AG09309 (cell line): ENCODE results near the gene NFE2L3.

Source experiments
- DNase-seq: peaks from one replicate; pipeline ENCODE4 v3.0.0-alpha.2; 2010; ENCODE audit warnings: low read depth
- H3K4me3 ChIP-seq: 2 replicates; pipeline ENCODE4 v1.5.1; 2011; ENCODE audit warnings: mild to moderate bottlenecking, low read depth, low read length, moderate library complexity; ENCODE audit not compliant: control insufficient read depth
- TF ChIP-seq, protein P1 (sequence below): IDR thresholded peaks from 2 replicates; pipeline ENCODE4 v1.5.1; 2011; ENCODE audit warnings: mild to moderate bottlenecking, low read depth, low read length, inconsistent platforms; ENCODE audit not compliant: insufficient read depth, control insufficient read depth; ENCODE audit errors: missing control alignments

NFE2L3 gene

DNA sequence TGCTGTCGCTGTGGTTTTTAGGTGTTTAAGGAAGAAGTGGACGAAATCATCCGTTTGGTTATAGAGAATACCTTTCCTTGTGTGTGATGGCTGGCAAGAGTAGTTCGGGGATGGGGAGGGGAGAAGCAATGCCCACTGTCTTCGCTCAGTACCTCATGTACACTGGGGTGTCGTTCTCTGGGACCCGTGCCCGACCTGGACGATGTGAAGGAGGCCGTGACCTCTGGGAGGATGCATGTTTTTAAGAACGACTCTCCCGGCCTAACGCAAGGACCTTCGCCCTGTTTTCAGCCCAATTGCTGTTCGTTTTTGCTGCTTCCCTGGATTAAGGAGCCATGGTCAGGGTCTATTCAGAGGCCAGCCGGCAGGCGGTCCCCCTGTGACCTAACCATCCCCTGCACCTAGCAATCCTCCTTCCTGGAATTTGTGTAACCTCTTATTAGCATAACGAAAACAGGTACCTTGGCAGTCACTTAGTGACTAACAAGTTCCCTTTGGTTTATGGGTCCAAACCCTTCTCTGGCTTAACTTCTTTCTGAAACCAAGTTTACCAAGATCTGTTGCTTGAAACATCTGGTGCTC lies 1.3 kb downstream of the NFE2L3 start:
- H3K4me3 ChIP-seq, result no peak overlapping the region; the same call in 1 of the 2 replicates
- DNase-seq, result no peak
- TF ChIP-seq, protein P1, sequence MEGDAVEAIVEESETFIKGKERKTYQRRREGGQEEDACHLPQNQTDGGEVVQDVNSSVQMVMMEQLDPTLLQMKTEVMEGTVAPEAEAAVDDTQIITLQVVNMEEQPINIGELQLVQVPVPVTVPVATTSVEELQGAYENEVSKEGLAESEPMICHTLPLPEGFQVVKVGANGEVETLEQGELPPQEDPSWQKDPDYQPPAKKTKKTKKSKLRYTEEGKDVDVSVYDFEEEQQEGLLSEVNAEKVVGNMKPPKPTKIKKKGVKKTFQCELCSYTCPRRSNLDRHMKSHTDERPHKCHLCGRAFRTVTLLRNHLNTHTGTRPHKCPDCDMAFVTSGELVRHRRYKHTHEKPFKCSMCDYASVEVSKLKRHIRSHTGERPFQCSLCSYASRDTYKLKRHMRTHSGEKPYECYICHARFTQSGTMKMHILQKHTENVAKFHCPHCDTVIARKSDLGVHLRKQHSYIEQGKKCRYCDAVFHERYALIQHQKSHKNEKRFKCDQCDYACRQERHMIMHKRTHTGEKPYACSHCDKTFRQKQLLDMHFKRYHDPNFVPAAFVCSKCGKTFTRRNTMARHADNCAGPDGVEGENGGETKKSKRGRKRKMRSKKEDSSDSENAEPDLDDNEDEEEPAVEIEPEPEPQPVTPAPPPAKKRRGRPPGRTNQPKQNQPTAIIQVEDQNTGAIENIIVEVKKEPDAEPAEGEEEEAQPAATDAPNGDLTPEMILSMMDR, result no peak

DNA sequence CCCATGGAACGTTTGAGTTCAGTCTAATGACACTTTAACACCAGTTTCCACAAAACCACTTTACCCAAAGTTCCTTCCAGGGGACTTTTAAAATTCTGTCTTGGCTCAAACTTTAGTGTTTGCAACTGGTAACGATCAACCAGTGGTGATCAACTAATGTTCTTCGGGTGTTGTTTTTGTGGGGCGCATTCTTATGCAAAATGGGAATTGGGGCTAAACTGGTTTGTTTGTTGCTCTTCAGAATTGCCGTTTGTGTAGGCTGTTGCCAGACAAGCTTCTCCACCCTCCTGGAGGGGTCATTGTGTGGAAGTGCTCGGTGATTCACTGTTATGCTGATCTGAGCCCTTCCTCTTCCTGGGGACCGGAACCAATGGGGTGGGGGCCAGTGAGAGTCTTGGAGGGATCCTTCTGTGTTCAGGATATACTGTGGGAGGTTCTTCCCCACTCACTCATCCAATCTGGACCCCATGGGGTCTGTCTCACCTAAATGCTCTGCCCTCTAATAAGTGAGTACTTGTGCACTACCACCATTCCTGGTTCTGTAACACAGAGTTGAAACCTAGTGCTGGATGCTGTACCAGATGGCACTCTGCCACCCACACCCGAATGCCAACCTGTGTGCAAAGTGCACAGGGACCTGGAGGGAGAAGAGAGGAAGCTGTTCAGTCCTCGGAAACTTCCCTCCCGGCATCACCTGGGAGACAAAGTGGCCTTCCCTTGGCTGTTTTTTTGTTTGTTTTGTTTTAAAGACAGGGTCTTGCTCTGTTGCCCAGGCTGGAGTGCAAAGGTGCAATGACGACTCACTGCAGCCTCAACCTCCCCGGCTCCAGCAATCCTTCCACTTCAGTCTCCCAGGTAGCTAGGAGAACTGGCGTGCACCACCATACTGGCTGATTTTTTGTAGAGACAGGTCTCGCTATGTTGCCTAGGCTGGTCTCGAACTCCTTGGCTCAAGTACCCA lies 2.1 kb downstream of the NFE2L3 start:
- TF ChIP-seq, protein P1, result no peak
- DNase-seq, result no peak
- H3K4me3 ChIP-seq, result no peak overlapping the region

DNA sequence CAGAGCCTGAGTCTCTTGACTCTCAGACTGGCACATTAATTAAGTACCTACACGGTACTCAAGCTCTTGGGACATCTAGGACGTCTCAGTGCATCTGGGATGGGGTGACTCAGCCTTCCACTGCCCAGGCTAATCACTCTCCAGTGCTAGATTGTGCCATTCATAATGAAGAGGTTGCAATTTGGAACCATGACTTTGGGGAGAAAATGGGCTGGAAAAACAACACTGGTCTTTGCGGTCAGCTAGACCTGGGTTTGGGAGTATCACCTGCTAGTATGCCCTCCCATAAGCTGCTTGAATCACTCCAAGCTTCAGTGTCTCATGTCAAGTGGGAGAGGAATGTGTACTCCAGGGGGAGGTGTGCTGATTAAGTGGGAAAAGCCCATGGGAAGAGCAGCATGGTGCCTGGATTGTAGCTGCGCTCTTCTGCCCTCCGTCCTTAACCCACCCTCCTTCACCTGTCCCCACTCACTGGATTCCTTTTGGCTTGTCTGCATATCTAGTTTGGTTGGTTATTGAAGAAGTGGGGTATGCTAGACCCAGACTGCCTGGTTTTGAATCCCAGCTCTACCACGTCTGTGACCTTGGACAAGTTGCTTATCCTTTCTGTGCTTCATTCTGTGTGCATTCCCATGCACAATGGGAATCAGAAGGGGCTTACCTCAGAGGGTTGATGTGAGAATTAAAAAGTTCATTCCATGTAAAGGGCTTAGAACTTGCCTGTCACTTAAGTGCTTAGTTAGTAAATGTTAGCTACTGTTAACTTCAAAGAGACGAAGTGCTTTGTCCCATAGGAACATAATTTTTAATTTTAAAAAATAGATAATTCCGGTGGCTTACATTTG lies 3.8 kb downstream of the NFE2L3 start:
- H3K4me3 ChIP-seq, result no peak overlapping the region; the same call in 1 of the 2 replicates
- peak; percentile 4 for DNase-seq
- TF ChIP-seq, protein P1, result no peak

DNA sequence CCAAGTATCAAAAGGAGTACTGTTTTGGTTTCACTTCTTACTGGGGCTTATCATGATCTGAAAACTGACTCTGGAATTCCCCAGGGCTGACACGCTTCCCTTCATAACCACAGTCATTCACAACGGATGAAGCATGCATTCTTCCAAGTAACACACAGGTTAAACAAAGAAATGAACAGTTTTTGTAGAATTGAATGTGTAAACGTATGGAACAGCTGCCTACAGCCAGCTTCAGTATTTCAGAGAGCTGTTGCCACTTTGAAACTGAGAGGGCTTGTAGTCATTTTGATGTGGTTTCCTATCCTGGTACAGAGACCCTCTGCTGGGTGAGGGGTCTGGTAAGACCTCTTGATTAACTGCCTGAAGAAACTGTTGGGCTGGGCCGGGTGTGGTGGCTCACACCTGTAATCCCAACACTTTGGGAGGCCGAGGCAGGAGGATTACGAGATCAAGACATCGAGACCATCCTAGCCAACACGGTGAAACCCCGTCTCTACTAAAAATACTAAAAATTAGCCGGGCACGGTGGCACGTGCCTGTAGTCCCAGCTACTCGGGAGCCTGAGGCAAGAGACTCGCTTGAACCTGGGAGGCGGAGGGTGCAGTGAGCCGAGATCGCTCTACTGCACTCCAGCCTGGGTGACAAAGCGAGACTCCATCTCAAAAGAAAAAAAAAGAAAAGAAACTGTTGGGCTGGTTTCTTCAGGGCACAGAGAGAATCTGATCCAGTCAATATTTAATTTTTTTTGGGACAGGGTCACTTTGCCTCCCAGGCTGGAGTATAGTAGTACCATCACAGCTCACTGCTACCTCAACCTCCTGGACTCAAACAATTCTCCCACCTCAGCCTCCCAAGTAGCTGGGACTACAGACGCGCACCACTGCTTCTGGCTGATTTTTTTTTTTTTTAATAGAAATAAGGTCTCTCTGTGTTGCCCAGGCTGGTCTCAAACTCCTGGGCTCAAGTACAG lies 4.7 kb downstream of the NFE2L3 start:
- DNase-seq, result peak; percentile 40
- no peak overlapping the region for H3K4me3 ChIP-seq
- TF ChIP-seq, protein P1, result no peak

DNA sequence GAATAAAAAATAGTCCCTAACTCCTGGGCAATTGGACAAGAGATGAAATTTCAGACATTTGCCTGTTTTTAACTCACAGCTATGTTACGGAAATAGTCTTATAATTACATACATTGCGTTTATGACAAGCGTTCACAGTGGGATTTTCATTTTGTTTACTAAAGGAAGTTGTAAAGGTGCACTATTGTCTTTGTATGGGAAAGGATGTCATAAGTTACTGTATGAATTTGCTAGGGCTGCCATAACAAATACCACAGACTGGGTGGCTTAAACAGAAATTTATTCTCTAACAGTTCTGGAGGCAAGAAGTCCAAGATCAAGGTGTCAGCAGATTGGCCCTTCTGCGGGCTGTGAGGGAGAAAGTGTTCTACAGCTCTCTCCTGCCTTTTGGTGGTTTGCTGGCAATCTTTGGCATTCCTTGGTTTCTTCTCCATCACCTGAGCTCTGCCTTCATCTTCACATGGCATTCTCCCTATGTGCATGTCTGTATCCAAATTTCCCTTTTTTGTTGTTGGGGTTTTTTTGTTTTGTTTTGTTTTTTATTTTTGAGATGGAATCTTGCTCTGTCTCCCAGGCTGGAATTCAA lies 5.6 kb downstream of the NFE2L3 start:
- TF ChIP-seq, protein P1, result no peak
- DNase-seq, result no peak
- H3K4me3 ChIP-seq, result no peak overlapping the region
